CD4-positive, CD25-positive, alpha-beta regulatory T cell (primary cell): ENCODE data around the gene PRPSAP1. TPM values are rescaled to one million over a fixed set of nuclear protein-coding genes. Genes with fewer than 3 reads are reported as not detected.

Source experiments
- ATAC-seq, 2 donors: fragments of 150-1000 bp; cut with Tn5 transposase; one replicate each; pipeline ENCODE4 v1.10.0; 2021; ENCODE audit warnings: low read depth in 2 of 2, moderate number of reproducible peaks in 2 of 2, moderate library complexity in 1 of 2
- DNase-seq, 3 donors: peaks; one replicate each; pipeline versions ENCODE4 v3.0.0 to v3.0.0-alpha.2; 2012 to 2022; ENCODE audit warnings: mixed read lengths in 1 of 3
- H3K27ac ChIP-seq: one replicate; pipeline ENCODE4 v1.7.0; 2013; ENCODE audit warnings: mild to moderate bottlenecking, low read length; ENCODE audit not compliant: insufficient read depth, poor library complexity, severe bottlenecking
- H3K27me3 ChIP-seq: one replicate; pipeline ENCODE4 v1.7.0; 2013; ENCODE audit warnings: low read length; ENCODE audit not compliant: control insufficient read depth, insufficient read depth
- H3K36me3 ChIP-seq: one replicate; pipeline ENCODE4 v1.7.0; 2013; ENCODE audit warnings: mild to moderate bottlenecking, low read length, moderate library complexity; ENCODE audit not compliant: control insufficient read depth, insufficient read depth
- H3K4me1 ChIP-seq: 2 replicates; pipeline ENCODE4 v1.7.0; 2013; ENCODE audit warnings: mild to moderate bottlenecking, low read length; ENCODE audit not compliant: insufficient read depth, control insufficient read depth, poor library complexity, severe bottlenecking
- H3K4me3 ChIP-seq: one replicate; pipeline ENCODE4 v1.7.0; 2013; ENCODE audit warnings: low read depth, mild to moderate bottlenecking, low read length, moderate library complexity
- H3K9me3 ChIP-seq, 2 experiments: 1 replicate in 1 of 2; 2 replicates in 1 of 2; pipeline ENCODE4 v1.7.0; 2013; ENCODE audit warnings: low read length in 2 of 2, mild to moderate bottlenecking in 1 of 2, moderate library complexity in 1 of 2; ENCODE audit not compliant: control insufficient read depth in 2 of 2
- H3K27ac Mint-ChIP-seq, 3 donors: one replicate each; pipeline ENCODE4 v1.8.0; 2020 to 2022; ENCODE audit warnings: mild to moderate bottlenecking in 3 of 3, mixed read lengths in 3 of 3, moderate library complexity in 2 of 3
- H3K27me3 Mint-ChIP-seq: one replicate; pipeline ENCODE4 v1.8.0; 2022; ENCODE audit warnings: mild to moderate bottlenecking, mixed read lengths
- H3K36me3 Mint-ChIP-seq: one replicate; pipeline ENCODE4 v1.8.0; 2020; ENCODE audit warnings: mixed read lengths
- H3K4me1 Mint-ChIP-seq, 4 donors: one replicate each; pipeline ENCODE4 v1.8.0; 2020 to 2022; ENCODE audit warnings: mixed read lengths in 4 of 4, mild to moderate bottlenecking in 1 of 4
- H3K4me3 Mint-ChIP-seq, 4 donors: one replicate each; pipeline ENCODE4 v1.8.0; 2020 to 2022; ENCODE audit warnings: mild to moderate bottlenecking in 4 of 4, mixed read lengths in 4 of 4, moderate library complexity in 3 of 4
- H3K9me3 Mint-ChIP-seq, 7 donors: one replicate each; pipeline ENCODE4 v1.8.0; 2020 to 2022; ENCODE audit warnings: mixed read lengths in 7 of 7, mild to moderate bottlenecking in 3 of 7, moderate library complexity in 2 of 7
- polyA plus RNA-seq, 4 donors: library from polyadenylated mRNA; unstranded; fragments of 300-500 nt; fragmentation: Illumina TruSeq; gene quantifications; one replicate each; pipeline ENCODE4 v1.2.3, GENCODE V29; 2021
- total RNA-seq: library from RNA; stranded (reverse); gene quantifications from one replicate; pipeline ENCODE4 v1.2.3, GENCODE V29; 2022

Gene PRPSAP1
- total and polyA plus RNA-seq, 5 donors from 2014 or later = 37.1 to 56.1 (median 53.1) TPM

GRCh38 chr17:76281573-76282371, 71.9 kb downstream of the PRPSAP1 start:
- H3K9me3 Mint-ChIP-seq = no peaks in the 10 kb centered on the region
- H3K9me3 ChIP-seq = no peaks in the 10 kb centered on the region
- H3K4me3 Mint-ChIP-seq = no peak overlapping the region
- no peak overlapping the region for H3K4me3 ChIP-seq
- no peak overlapping the region for H3K27ac ChIP-seq
- no peak for ATAC-seq
- no peaks in the 10 kb centered on the region for H3K27me3 ChIP-seq
- H3K4me1 Mint-ChIP-seq = peaks cover 4 to 15% (median 5%) of the 10 kb centered on the region in 4 donors
- H3K27ac Mint-ChIP-seq = no peak overlapping the region
- H3K27me3 Mint-ChIP-seq = peaks cover 4% of the 10 kb centered on the region
- H3K36me3 ChIP-seq = no peaks in the 10 kb centered on the region
- peaks cover 8% of the 10 kb centered on the region for H3K4me1 ChIP-seq
- DNase-seq = no peak
- no peaks in the 10 kb centered on the region for H3K36me3 Mint-ChIP-seq

- Histone ChIP-seq H3K36me3 (no peaks in the 10 kb centered on the region), H3K4me3 (no peak overlapping the region), H3K27me3 (no peaks in the 10 kb centered on the region), H3K27ac (no peak overlapping the region), H3K4me1 (peaks cover 11% of the 10 kb centered on the region), H3K9me3 (no peaks in the 10 kb centered on the region)
- Mint-ChIP-seq H3K27ac (no peak overlapping the region), H3K27me3 (peaks cover 4% of the 10 kb centered on the region), H3K4me3 (no peak overlapping the region), H3K4me1 (peaks cover 4 to 23% (median 5%) of the 10 kb centered on the region in 4 donors), H3K36me3 (no peaks in the 10 kb centered on the region), H3K9me3 (no peaks in the 10 kb centered on the region)
- ATAC-seq = no peak
- DNase-seq = no peak
These were observed 73.1 kb downstream of the PRPSAP1 start for GRCh38 chr17:76280650-76281049.

GRCh38 chr17:76279742-76280287, 73.9 kb downstream of the PRPSAP1 start:
- no peaks in the 10 kb centered on the region for H3K9me3 ChIP-seq
- Mint-ChIP-seq H3K27ac (peak overlapping the region in 2 of 3 donors; percentile 17 to 82), H3K9me3 (no peaks in the 10 kb centered on the region), H3K4me1 (peaks cover 4 to 29% (median 7%) of the 10 kb centered on the region in 4 donors), H3K36me3 (no peaks in the 10 kb centered on the region), H3K27me3 (peaks cover 4% of the 10 kb centered on the region), H3K4me3 (no peak overlapping the region)
- H3K36me3 ChIP-seq = no peaks in the 10 kb centered on the region
- no peak overlapping the region for H3K27ac ChIP-seq
- peaks cover 13% of the 10 kb centered on the region for H3K4me1 ChIP-seq
- DNase-seq (no peak), ATAC-seq (no peak)
- no peak overlapping the region for H3K4me3 ChIP-seq
- H3K27me3 ChIP-seq = no peaks in the 10 kb centered on the region

- ATAC-seq (peak; percentile 68 to 69), DNase-seq (peak; percentile 76 to 81 (median 77))
- H3K27ac ChIP-seq = no peak overlapping the region
- no peaks in the 10 kb centered on the region for H3K36me3 Mint-ChIP-seq
- H3K27me3 ChIP-seq = no peaks in the 10 kb centered on the region
- peaks cover 4 to 35% (median 11%) of the 10 kb centered on the region in 4 donors for H3K4me1 Mint-ChIP-seq
- H3K27me3 Mint-ChIP-seq = peaks cover 1% of the 10 kb centered on the region
- H3K4me3 Mint-ChIP-seq = no peak overlapping the region
- no peaks in the 10 kb centered on the region for H3K9me3 Mint-ChIP-seq
- no peak overlapping the region for H3K4me3 ChIP-seq
- no peaks in the 10 kb centered on the region for H3K36me3 ChIP-seq
- peaks cover 20% of the 10 kb centered on the region for H3K4me1 ChIP-seq
- no peaks in the 10 kb centered on the region for H3K9me3 ChIP-seq
- H3K27ac Mint-ChIP-seq = peak overlapping the region in 2 of 3 donors; percentile 17 to 82
These were observed 74.6 kb downstream of the PRPSAP1 start for GRCh38 chr17:76278952-76279741.

- no peak for ATAC-seq
- Histone ChIP-seq H3K27me3 (no peaks in the 10 kb centered on the region), H3K36me3 (no peaks in the 10 kb centered on the region), H3K4me1 (peaks cover 27% of the 10 kb centered on the region), H3K27ac (no peak overlapping the region), H3K9me3 (no peaks in the 10 kb centered on the region), H3K4me3 (no peak overlapping the region)
- Mint-ChIP-seq H3K36me3 (no peaks in the 10 kb centered on the region), H3K27me3 (no peaks in the 10 kb centered on the region), H3K9me3 (no peaks in the 10 kb centered on the region), H3K27ac (peak overlapping the region in 1 of 3 donors; percentile 38), H3K4me1 (peaks cover 4 to 41% (median 11%) of the 10 kb centered on the region in 4 donors), H3K4me3 (no peak overlapping the region)
- DNase-seq = no peak
These were observed 75.3 kb downstream of the PRPSAP1 start for GRCh38 chr17:76278268-76278908.

GRCh38 chr17:76277300-76278267, 76.1 kb downstream of the PRPSAP1 start:
- no peaks in the 10 kb centered on the region for H3K36me3 ChIP-seq
- ATAC-seq (no peak), DNase-seq (no peak)
- H3K27ac ChIP-seq = no peak overlapping the region
- Mint-ChIP-seq H3K36me3 (no peaks in the 10 kb centered on the region), H3K27ac (peak overlapping the region; percentile 62 to 87 (median 65)), H3K9me3 (no peaks in the 10 kb centered on the region), H3K4me3 (peak overlapping the region in 1 of 4 donors; percentile 27), H3K27me3 (no peaks in the 10 kb centered on the region), H3K4me1 (peaks cover 4 to 49% (median 15%) of the 10 kb centered on the region in 4 donors)
- H3K4me3 ChIP-seq = no peak overlapping the region
- no peaks in the 10 kb centered on the region for H3K9me3 ChIP-seq
- H3K4me1 ChIP-seq = peaks cover 36% of the 10 kb centered on the region
- no peaks in the 10 kb centered on the region for H3K27me3 ChIP-seq
